RKO (cell line): ENCODE results near the gene KIF5C.

Source experiments
- DNase-seq: peaks from one replicate; pipeline ENCODE4 v3.0.0-alpha.2; 2016; ENCODE audit warnings: low spot score

The KIF5C gene

GRCh38 chr2:149044500-149044899, 169.5 kb downstream of the KIF5C start:
- DNase-seq: no peak

GRCh38 chr2:149047118-149047517, 172.1 kb downstream of the KIF5C start:
- no peak for DNase-seq

GRCh38 chr2:149049142-149049541, 174.1 kb downstream of the KIF5C start:
- no peak for DNase-seq

GRCh38 chr2:149050188-149050587, 175.2 kb downstream of the KIF5C start:
- DNase-seq: no peak

- DNase-seq: no peak
Measured at GRCh38 chr2:149055751-149056150, 180.7 kb downstream of the KIF5C start.

GRCh38 chr2:149056541-149057255, 181.7 kb downstream of the KIF5C start:
- no peak for DNase-seq

- no peak for DNase-seq
Measured at GRCh38 chr2:149057401-149057800, 182.4 kb downstream of the KIF5C start.

GRCh38 chr2:149058936-149059335, 183.9 kb downstream of the KIF5C start:
- DNase-seq: no peak

- no peak for DNase-seq
Measured at GRCh38 chr2:149059822-149060221, 184.8 kb downstream of the KIF5C start.

GRCh38 chr2:149061133-149061745, 186.2 kb downstream of the KIF5C start:
- no peak for DNase-seq

- no peak for DNase-seq
Measured at GRCh38 chr2:149062531-149062930, 187.5 kb downstream of the KIF5C start.

GRCh38 chr2:149063177-149063576, 188.2 kb downstream of the KIF5C start:
- no peak for DNase-seq

- DNase-seq: no peak
Measured at GRCh38 chr2:149064365-149064841, 189.4 kb downstream of the KIF5C start.

GRCh38 chr2:149064856-149065630, 190.0 kb downstream of the KIF5C start:
- no peak for DNase-seq

- DNase-seq: no peak
Measured at GRCh38 chr2:149068225-149068995, 193.4 kb downstream of the KIF5C start.

GRCh38 chr2:149068996-149069888, 194.2 kb downstream of the KIF5C start:
- DNase-seq: no peak

- no peak for DNase-seq
Measured at GRCh38 chr2:149070681-149071320, 195.8 kb downstream of the KIF5C start.

GRCh38 chr2:149075105-149075504, 200.1 kb downstream of the KIF5C start:
- DNase-seq: no peak

- no peak for DNase-seq
Measured at GRCh38 chr2:149075853-149076252, 200.8 kb downstream of the KIF5C start.
